Neuronal stem cell (in vitro differentiated cells): ENCODE measurements around the gene GRIN2A.

Experiments used
- DNase-seq: peaks from one replicate; pipeline ENCODE4 v3.0.0-alpha.2; 2013; ENCODE audit warnings: low spot score
- H2AFZ ChIP-seq: one replicate; pipeline ENCODE4 v1.6.1; 2013; ENCODE audit warnings: mild to moderate bottlenecking, low read length, inconsistent platforms
- H2AK5ac ChIP-seq: 2 replicates; pipeline ENCODE4 v1.6.1; 2013; ENCODE audit warnings: low read depth, mild to moderate bottlenecking, inconsistent platforms, low read length, moderate library complexity, mixed read lengths
- H2BK120ac ChIP-seq: 2 replicates; pipeline ENCODE4 v1.6.1; 2013; ENCODE audit warnings: low read depth, mild to moderate bottlenecking, inconsistent platforms, low read length, moderate library complexity, mixed read lengths
- H2BK12ac ChIP-seq: one replicate; pipeline ENCODE4 v1.6.1; 2013; ENCODE audit warnings: low read length, inconsistent platforms
- H2BK15ac ChIP-seq: 2 replicates; pipeline ENCODE4 v1.6.1; 2013; ENCODE audit warnings: mild to moderate bottlenecking, low read length, inconsistent platforms, mixed read lengths
- H2BK5ac ChIP-seq: one replicate; pipeline ENCODE4 v1.6.1; 2013; ENCODE audit warnings: inconsistent platforms, mild to moderate bottlenecking, low read length, moderate library complexity
- H3K14ac ChIP-seq: one replicate; pipeline ENCODE4 v1.6.1; 2013; ENCODE audit warnings: low read length, inconsistent platforms
- H3K18ac ChIP-seq: 2 replicates; pipeline ENCODE4 v1.6.1; 2013; ENCODE audit warnings: low read length, inconsistent platforms
- H3K23ac ChIP-seq: 2 replicates; pipeline ENCODE4 v1.6.1; 2013; ENCODE audit warnings: low read depth, mild to moderate bottlenecking, mixed read lengths, low read length, inconsistent platforms; ENCODE audit not compliant: poor library complexity
- H3K27ac ChIP-seq: replicated peaks from 3 replicates; pipeline ENCODE4 v1.5.1; 2013; ENCODE audit warnings: low read length, inconsistent platforms
- H3K27me3 ChIP-seq, 3 experiments: 2 replicates each; pipeline ENCODE4 v1.6.1; 2013; ENCODE audit warnings: low read length in 3 of 3, mild to moderate bottlenecking in 2 of 3, inconsistent platforms in 1 of 3, low read depth in 1 of 3, mixed read lengths in 1 of 3, moderate library complexity in 1 of 3; ENCODE audit not compliant: control insufficient read depth in 3 of 3, insufficient read depth in 3 of 3
- H3K36me3 ChIP-seq, 2 donors: replicated peaks in 1 of 2; 2 replicates each; pipeline ENCODE4 v1.6.1; 2013; ENCODE audit warnings: low read length in 2 of 2; ENCODE audit not compliant: control insufficient read depth in 2 of 2, insufficient read depth in 2 of 2
- H3K4ac ChIP-seq: 2 replicates; pipeline ENCODE4 v1.6.1; 2013; ENCODE audit warnings: inconsistent platforms, mild to moderate bottlenecking, low read length, moderate library complexity
- H3K4me1 ChIP-seq, 2 donors: 1 replicate in 1 of 2; 2 replicates in 1 of 2; pipeline ENCODE4 v1.6.1; 2013; ENCODE audit warnings: low read length in 2 of 2, low read depth in 1 of 2; ENCODE audit not compliant: control insufficient read depth in 2 of 2, insufficient read depth in 1 of 2
- H3K4me2 ChIP-seq: one replicate; pipeline ENCODE4 v1.6.1; 2013; ENCODE audit warnings: mild to moderate bottlenecking, low read length, inconsistent platforms; ENCODE audit not compliant: insufficient read depth, poor library complexity, severe bottlenecking
- H3K4me3 ChIP-seq, 2 donors: 2 replicates each; pipeline ENCODE4 v1.5.1; 2013; ENCODE audit warnings: low read length in 2 of 2, mild to moderate bottlenecking in 2 of 2, inconsistent platforms in 1 of 2, moderate library complexity in 1 of 2
- H3K79me1 ChIP-seq: one replicate; pipeline ENCODE4 v1.6.1; 2013; ENCODE audit warnings: low read depth, mild to moderate bottlenecking, inconsistent platforms, low read length, moderate library complexity
- H3K9ac ChIP-seq: one replicate; pipeline ENCODE4 v1.6.1; 2013; ENCODE audit warnings: mild to moderate bottlenecking, low read depth, low read length, inconsistent platforms; ENCODE audit not compliant: poor library complexity
- H3K9me3 ChIP-seq, 2 donors: replicated peaks in 1 of 2; 2 replicates each; pipeline versions ENCODE3 to v1.6.1; 2013; ENCODE audit warnings: low read length in 2 of 2, mild to moderate bottlenecking in 2 of 2, inconsistent platforms in 1 of 2, low read depth in 1 of 2, mixed read lengths in 1 of 2, moderate library complexity in 1 of 2; ENCODE audit not compliant: control insufficient read depth in 2 of 2, insufficient read depth in 1 of 2
- H4K8ac ChIP-seq: one replicate; pipeline ENCODE4 v1.6.1; 2013; ENCODE audit warnings: low read depth, mild to moderate bottlenecking, inconsistent platforms, low read length, moderate library complexity
- H4K91ac ChIP-seq: one replicate; pipeline ENCODE4 v1.6.1; 2013; ENCODE audit warnings: low read length, low read depth, mild to moderate bottlenecking, inconsistent platforms; ENCODE audit not compliant: poor library complexity
- WGBS, 2 donors: extraction: QIAGEN DNeasy Blood & Tissue Kit; methylation state at CpG; one replicate each; pipeline ENCODE4 v1.1.7; 2013; ENCODE audit warnings: missing lambda C conversion rate in 2 of 2, mixed read lengths in 1 of 2; ENCODE audit not compliant: insufficient read length in 2 of 2, insufficient replicate concordance in 1 of 2; ENCODE audit errors: extremely low coverage in 2 of 2; 5-methylcytosine and 5-hydroxymethylcytosine counted together

The GRIN2A gene

GRCh38 chr16:9919460-9919859 is 262.8 kb downstream of the GRIN2A start:
- Histone ChIP-seq H2BK5ac (no peak overlapping the region), H3K9ac (no peak overlapping the region), H2BK120ac (no peak overlapping the region), H3K4me3 (no peak overlapping the region), H4K91ac (no peak overlapping the region), H3K4ac (no peak overlapping the region), H3K9me3 (no peaks in the 10 kb centered on the region), H2BK15ac (no peak overlapping the region), H2AK5ac (no peak overlapping the region), H3K14ac (no peak overlapping the region), H3K18ac (no peak overlapping the region), H3K23ac (no peak overlapping the region), H3K27me3 (no peaks in the 10 kb centered on the region), H3K4me2 (no peak overlapping the region), H4K8ac (no peak overlapping the region), H3K4me1 (no peaks in the 10 kb centered on the region), H3K27ac (no peak overlapping the region), H2AFZ (no peak overlapping the region), H3K36me3 (no peaks in the 10 kb centered on the region), H2BK12ac (no peak overlapping the region), H3K79me1 (no peaks in the 10 kb centered on the region)
- DNase-seq, result no peak
- WGBS, 2 donors, result no CpG with 5 or more reads among the region's 3 CpGs

- no peak overlapping the region for H3K4me3 ChIP-seq
- H2AK5ac ChIP-seq, result no peak overlapping the region
- H2BK12ac ChIP-seq, result no peak overlapping the region
- H3K9me3 ChIP-seq, result no peaks in the 10 kb centered on the region
- no peak overlapping the region for H3K9ac ChIP-seq
- no peak overlapping the region for H3K4ac ChIP-seq
- H3K27ac ChIP-seq, result no peak overlapping the region
- no peaks in the 10 kb centered on the region for H3K27me3 ChIP-seq
- no peaks in the 10 kb centered on the region for H3K4me1 ChIP-seq
- DNase-seq, result no peak
- no peak overlapping the region for H3K18ac ChIP-seq
- no peaks in the 10 kb centered on the region for H3K36me3 ChIP-seq
- no peak overlapping the region for H3K14ac ChIP-seq
- no peak overlapping the region for H2BK5ac ChIP-seq
- no peak overlapping the region for H4K91ac ChIP-seq
- H2BK120ac ChIP-seq, result no peak overlapping the region
- H4K8ac ChIP-seq, result no peak overlapping the region
- no peak overlapping the region for H2BK15ac ChIP-seq
- H2AFZ ChIP-seq, result no peak overlapping the region
- no peak overlapping the region for H3K4me2 ChIP-seq
- no CpG with 5 or more reads among the region's 6 CpGs for WGBS, 2 donors
- H3K23ac ChIP-seq, result no peak overlapping the region
- H3K79me1 ChIP-seq, result no peaks in the 10 kb centered on the region
These were observed 264.5 kb downstream of the GRIN2A start for GRCh38 chr16:9917691-9918090.

- H3K9me3 ChIP-seq, result no peaks in the 10 kb centered on the region
- no peak overlapping the region for H3K18ac ChIP-seq
- H3K79me1 ChIP-seq, result no peaks in the 10 kb centered on the region
- H2BK12ac ChIP-seq, result no peak overlapping the region
- no peak overlapping the region for H3K23ac ChIP-seq
- no peak for DNase-seq
- no peak overlapping the region for H2AFZ ChIP-seq
- H2BK120ac ChIP-seq, result no peak overlapping the region
- no peaks in the 10 kb centered on the region for H3K27me3 ChIP-seq
- H4K91ac ChIP-seq, result no peak overlapping the region
- H3K36me3 ChIP-seq, result no peaks in the 10 kb centered on the region
- no peak overlapping the region for H2BK15ac ChIP-seq
- H3K4me1 ChIP-seq, result no peaks in the 10 kb centered on the region
- H4K8ac ChIP-seq, result no peak overlapping the region
- H3K4me2 ChIP-seq, result no peak overlapping the region
- no peak overlapping the region for H2BK5ac ChIP-seq
- H2AK5ac ChIP-seq, result no peak overlapping the region
- H3K14ac ChIP-seq, result no peak overlapping the region
- no peak overlapping the region for H3K9ac ChIP-seq
- WGBS, 2 donors, result no CpG with 5 or more reads among the region's 5 CpGs
- no peak overlapping the region for H3K4me3 ChIP-seq
- H3K4ac ChIP-seq, result no peak overlapping the region
- no peak overlapping the region for H3K27ac ChIP-seq
These were observed 268.5 kb downstream of the GRIN2A start for GRCh38 chr16:9913604-9914326.

- H2BK5ac ChIP-seq, result no peak overlapping the region
- DNase-seq, result no peak
- no peak overlapping the region for H3K4me3 ChIP-seq
- H4K91ac ChIP-seq, result no peak overlapping the region
- H3K18ac ChIP-seq, result no peak overlapping the region
- H2BK120ac ChIP-seq, result no peak overlapping the region
- no peak overlapping the region for H3K4ac ChIP-seq
- H3K79me1 ChIP-seq, result no peaks in the 10 kb centered on the region
- no peaks in the 10 kb centered on the region for H3K36me3 ChIP-seq
- WGBS, 2 donors, result 100% methylated on average over 2 of the region's 4 CpGs
- no peak overlapping the region for H4K8ac ChIP-seq
- H3K4me2 ChIP-seq, result no peak overlapping the region
- H3K27me3 ChIP-seq, result no peaks in the 10 kb centered on the region
- no peak overlapping the region for H3K23ac ChIP-seq
- H2BK15ac ChIP-seq, result no peak overlapping the region
- no peaks in the 10 kb centered on the region for H3K4me1 ChIP-seq
- no peak overlapping the region for H2BK12ac ChIP-seq
- H3K14ac ChIP-seq, result no peak overlapping the region
- no peak overlapping the region for H3K9ac ChIP-seq
- no peaks in the 10 kb centered on the region for H3K9me3 ChIP-seq
- no peak overlapping the region for H2AK5ac ChIP-seq
- no peak overlapping the region for H3K27ac ChIP-seq
- H2AFZ ChIP-seq, result no peak overlapping the region
These were observed 270.2 kb downstream of the GRIN2A start for GRCh38 chr16:9911989-9912388.
